ENCODE measurements around the gene MGMT. TPM values are rescaled to one million over a fixed set of nuclear protein-coding genes. Genes with fewer than 3 reads are reported as not detected.

MGMT gene
- total RNA-seq, 5 donors from 2014 or later (not counting 1 experiment from before 2014, with no cell fraction given), result 16.6 to 24.6 (median 21.1) TPM

- Mint-ChIP-seq H3K27me3 (no peaks in the 10 kb centered on the region), H3K4me3 (no peak overlapping the region), H3K9me3 (peaks cover 4 to 6% (median 5%) of the 10 kb centered on the region in 3 donors), H3K4me1 (peaks cover 22 to 44% (median 34%) of the 10 kb centered on the region in 3 donors), H3K27ac (no peak overlapping the region), H3K36me3 (peaks cover 51% of the 10 kb centered on the region)
- Histone ChIP-seq H3K27me3 (replicated peaks in 1 of 2; ENCODE audit: control insufficient read depth in 2 of 2, extremely low read depth in 1 of 2, insufficient read depth in 2 of 2, low read length in 1 of 2) (no peaks in the 10 kb centered on the region), H3K9me3 (no peaks in the 10 kb centered on the region), H3K36me3 (ENCODE audit: control insufficient read depth in 2 of 2, extremely low read depth in 1 of 2, insufficient read depth in 1 of 2, low read length in 1 of 2) (peaks cover 0 to 11% of the 10 kb centered on the region in 2 donors), H3K4me1 (ENCODE audit: control insufficient read depth in 1 of 2, extremely low read depth in 1 of 2, insufficient read depth in 2 of 2, low read length in 2 of 2) (peaks cover 0 to 14% of the 10 kb centered on the region in 2 experiments), H3K27ac (ENCODE audit: low read length) (no peak overlapping the region), H3K4me3 (ENCODE audit: control insufficient read depth in 1 of 2, extremely low read depth in 1 of 2, low read length in 1 of 2) (no peak overlapping the region)
- ChIA-PET CTCF (no interaction called here), POLR2A (interaction anchor here in 1 of 2 donors (0.7 kb wide), 1 partner anchor 858 kb away, joined by 4 read pairs; no protein-coding TSS in a partner anchor)
- 100% methylated on average over 9 of the region's 10 CpGs for WGBS (ENCODE audit: insufficient coverage)
- DNase-seq (no peak), ATAC-seq (replicated peaks in 1 of 4) (peak in 1 of 4 experiments; percentile 17)
These were observed 65.1 kb downstream of the MGMT start for GRCh38 chr10:129531969-129532660.

- 31% methylated on average over 12 of the region's 12 CpGs for WGBS (ENCODE audit: insufficient coverage)
- Histone ChIP-seq H3K9me3 (no peaks in the 10 kb centered on the region), H3K27me3 (replicated peaks in 1 of 2; ENCODE audit: control insufficient read depth in 2 of 2, extremely low read depth in 1 of 2, insufficient read depth in 2 of 2, low read length in 1 of 2) (no peaks in the 10 kb centered on the region), H3K36me3 (ENCODE audit: control insufficient read depth in 2 of 2, extremely low read depth in 1 of 2, insufficient read depth in 1 of 2, low read length in 1 of 2) (peaks cover 0 to 7% of the 10 kb centered on the region in 2 donors), H3K4me3 (ENCODE audit: control insufficient read depth in 1 of 2, extremely low read depth in 1 of 2, low read length in 1 of 2) (no peak overlapping the region), H3K4me1 (ENCODE audit: control insufficient read depth in 1 of 2, extremely low read depth in 1 of 2, insufficient read depth in 2 of 2, low read length in 2 of 2) (peaks cover 0 to 14% of the 10 kb centered on the region in 2 experiments), H3K27ac (ENCODE audit: low read length) (no peak overlapping the region)
- H3K4me1 Mint-ChIP-seq, result peaks cover 22 to 44% (median 31%) of the 10 kb centered on the region in 3 donors
- H3K36me3 Mint-ChIP-seq, result peaks cover 51% of the 10 kb centered on the region
- no peak overlapping the region for H3K27ac Mint-ChIP-seq
- H3K4me3 Mint-ChIP-seq, result no peak overlapping the region
- ATAC-seq (replicated peaks in 1 of 4) (no peak), DNase-seq (no peak)
- ChIA-PET CTCF (no interaction called here), POLR2A (no interaction called here)
- H3K27me3 Mint-ChIP-seq, result no peaks in the 10 kb centered on the region
- H3K9me3 Mint-ChIP-seq, result peaks cover 3 to 7% (median 4%) of the 10 kb centered on the region in 3 donors
These were observed 65.8 kb downstream of the MGMT start for GRCh38 chr10:129532838-129533237.

GRCh38 chr10:129533281-129533680 lies 66.2 kb downstream of the MGMT start:
- Histone ChIP-seq H3K4me1 (ENCODE audit: control insufficient read depth in 1 of 2, extremely low read depth in 1 of 2, insufficient read depth in 2 of 2, low read length in 2 of 2) (peaks cover 0 to 14% of the 10 kb centered on the region in 2 experiments), H3K9me3 (no peaks in the 10 kb centered on the region), H3K4me3 (ENCODE audit: control insufficient read depth in 1 of 2, extremely low read depth in 1 of 2, low read length in 1 of 2) (no peak overlapping the region), H3K36me3 (ENCODE audit: control insufficient read depth in 2 of 2, extremely low read depth in 1 of 2, insufficient read depth in 1 of 2, low read length in 1 of 2) (peaks cover 0 to 7% of the 10 kb centered on the region in 2 donors), H3K27me3 (replicated peaks in 1 of 2; ENCODE audit: control insufficient read depth in 2 of 2, extremely low read depth in 1 of 2, insufficient read depth in 2 of 2, low read length in 1 of 2) (no peaks in the 10 kb centered on the region), H3K27ac (ENCODE audit: low read length) (no peak overlapping the region)
- WGBS (ENCODE audit: insufficient coverage), result 78% methylated on average over 11 of the region's 11 CpGs
- peaks cover 0 to 5% (median 4%) of the 10 kb centered on the region in 3 donors for H3K9me3 Mint-ChIP-seq
- H3K27me3 Mint-ChIP-seq, result no peaks in the 10 kb centered on the region
- ChIA-PET CTCF (no interaction called here), POLR2A (no interaction called here)
- H3K36me3 Mint-ChIP-seq, result peaks cover 51% of the 10 kb centered on the region
- DNase-seq (no peak), ATAC-seq (replicated peaks in 1 of 4) (no peak)
- no peak overlapping the region for H3K27ac Mint-ChIP-seq
- H3K4me3 Mint-ChIP-seq, result no peak overlapping the region
- H3K4me1 Mint-ChIP-seq, result peaks cover 22 to 44% (median 30%) of the 10 kb centered on the region in 3 donors

- H3K4me3 Mint-ChIP-seq, result no peak overlapping the region
- H3K27ac ChIP-seq (ENCODE audit: low read length), result no peak overlapping the region
- H3K27me3 ChIP-seq (replicated peaks in 1 of 2; ENCODE audit: control insufficient read depth in 2 of 2, extremely low read depth in 1 of 2, insufficient read depth in 2 of 2, low read length in 1 of 2), result no peaks in the 10 kb centered on the region
- ATAC-seq (replicated peaks in 1 of 4) (no peak), DNase-seq (no peak)
- peaks cover 19 to 32% (median 28%) of the 10 kb centered on the region in 3 donors for H3K4me1 Mint-ChIP-seq
- peaks cover 0 to 14% of the 10 kb centered on the region in 2 experiments for H3K4me1 ChIP-seq (ENCODE audit: control insufficient read depth in 1 of 2, extremely low read depth in 1 of 2, insufficient read depth in 2 of 2, low read length in 2 of 2)
- peaks cover 0 to 4% (median 3%) of the 10 kb centered on the region in 3 donors for H3K9me3 Mint-ChIP-seq
- 86% methylated on average over 5 of the region's 5 CpGs for WGBS (ENCODE audit: insufficient coverage)
- peaks cover 54% of the 10 kb centered on the region for H3K36me3 Mint-ChIP-seq
- H3K27ac Mint-ChIP-seq, result no peak overlapping the region
- no peak overlapping the region for H3K4me3 ChIP-seq (ENCODE audit: control insufficient read depth in 1 of 2, extremely low read depth in 1 of 2, low read length in 1 of 2)
- no peaks in the 10 kb centered on the region for H3K9me3 ChIP-seq
- peaks cover 0 to 7% of the 10 kb centered on the region in 2 donors for H3K36me3 ChIP-seq (ENCODE audit: control insufficient read depth in 2 of 2, extremely low read depth in 1 of 2, insufficient read depth in 1 of 2, low read length in 1 of 2)
- no peaks in the 10 kb centered on the region for H3K27me3 Mint-ChIP-seq
- ChIA-PET POLR2A (no interaction called here), CTCF (no interaction called here)
These were observed 67.8 kb downstream of the MGMT start for GRCh38 chr10:129534826-129535225.

GRCh38 chr10:129536336-129536735 lies 69.3 kb downstream of the MGMT start:
- Histone ChIP-seq H3K27ac (ENCODE audit: low read length) (no peak overlapping the region), H3K4me1 (ENCODE audit: control insufficient read depth in 1 of 2, extremely low read depth in 1 of 2, insufficient read depth in 2 of 2, low read length in 2 of 2) (peaks cover 0 to 14% of the 10 kb centered on the region in 2 experiments), H3K9me3 (no peaks in the 10 kb centered on the region), H3K36me3 (ENCODE audit: control insufficient read depth in 2 of 2, extremely low read depth in 1 of 2, insufficient read depth in 1 of 2, low read length in 1 of 2) (peaks cover 0 to 7% of the 10 kb centered on the region in 2 donors), H3K27me3 (replicated peaks in 1 of 2; ENCODE audit: control insufficient read depth in 2 of 2, extremely low read depth in 1 of 2, insufficient read depth in 2 of 2, low read length in 1 of 2) (no peaks in the 10 kb centered on the region), H3K4me3 (ENCODE audit: control insufficient read depth in 1 of 2, extremely low read depth in 1 of 2, low read length in 1 of 2) (no peak overlapping the region)
- H3K4me3 Mint-ChIP-seq, result no peak overlapping the region
- H3K27ac Mint-ChIP-seq, result no peak overlapping the region
- ChIA-PET POLR2A (no interaction called here), CTCF (interaction anchor here in 1 of 2 donors (0.7 kb wide), 1 partner anchor 13 kb away, joined by 3 read pairs; no protein-coding TSS in a partner anchor)
- DNase-seq, result no peak
- 94% methylated on average over 6 of the region's 16 CpGs for WGBS (ENCODE audit: insufficient coverage)
- peaks cover 9 to 25% (median 22%) of the 10 kb centered on the region in 3 donors for H3K4me1 Mint-ChIP-seq
- no peak for ATAC-seq (replicated peaks in 1 of 4)
- peaks cover 68% of the 10 kb centered on the region for H3K36me3 Mint-ChIP-seq
- H3K27me3 Mint-ChIP-seq, result no peaks in the 10 kb centered on the region
- peaks cover 0 to 4% (median 3%) of the 10 kb centered on the region in 3 donors for H3K9me3 Mint-ChIP-seq

DNA sequence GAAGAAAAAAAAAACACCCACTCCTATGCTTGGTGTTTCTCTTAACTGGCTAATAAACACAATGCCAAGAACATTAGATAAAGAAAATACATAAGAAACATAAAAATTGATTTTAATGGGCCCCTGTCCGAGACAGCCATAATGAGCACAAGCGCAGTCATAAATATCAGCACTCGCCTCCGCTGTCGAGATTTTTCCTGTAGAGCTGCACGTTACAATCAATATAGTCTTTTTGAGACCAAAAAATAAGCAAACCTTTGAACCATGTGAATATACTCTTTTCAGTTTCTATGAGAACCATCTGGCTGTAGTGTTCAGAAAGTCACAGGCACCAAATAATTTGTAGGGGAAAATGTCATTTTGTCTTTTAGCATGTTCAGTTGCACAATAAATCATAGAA lies 70.1 kb downstream of the MGMT start:
- no peak for DNase-seq
- Histone ChIP-seq H3K27ac (ENCODE audit: low read length) (no peak overlapping the region), H3K27me3 (replicated peaks in 1 of 2; ENCODE audit: control insufficient read depth in 2 of 2, extremely low read depth in 1 of 2, insufficient read depth in 2 of 2, low read length in 1 of 2) (no peaks in the 10 kb centered on the region), H3K9me3 (no peaks in the 10 kb centered on the region), H3K36me3 (ENCODE audit: control insufficient read depth in 2 of 2, extremely low read depth in 1 of 2, insufficient read depth in 1 of 2, low read length in 1 of 2) (peaks cover 0 to 7% of the 10 kb centered on the region in 2 donors), H3K4me3 (ENCODE audit: control insufficient read depth in 1 of 2, extremely low read depth in 1 of 2, low read length in 1 of 2) (no peak overlapping the region), H3K4me1 (ENCODE audit: control insufficient read depth in 1 of 2, extremely low read depth in 1 of 2, insufficient read depth in 2 of 2, low read length in 2 of 2) (peaks cover 0 to 10% of the 10 kb centered on the region in 2 experiments)
- H3K4me3 Mint-ChIP-seq, result no peak overlapping the region
- no CpG with 5 or more reads among the region's 6 CpGs for WGBS (ENCODE audit: insufficient coverage)
- ChIA-PET POLR2A (no interaction called here), CTCF (no interaction called here)
- H3K9me3 Mint-ChIP-seq, result peaks cover 0 to 4% (median 3%) of the 10 kb centered on the region in 3 donors
- H3K36me3 Mint-ChIP-seq, result peaks cover 72% of the 10 kb centered on the region
- H3K27ac Mint-ChIP-seq, result no peak overlapping the region
- H3K27me3 Mint-ChIP-seq, result no peaks in the 10 kb centered on the region
- peaks cover 8 to 23% (median 18%) of the 10 kb centered on the region in 3 donors for H3K4me1 Mint-ChIP-seq
- ATAC-seq (replicated peaks in 1 of 4), result no peak

All from T-cell (primary cell).